Measurements from ENCODE around the gene GBA3. TPM values are rescaled to one million over a fixed set of nuclear protein-coding genes. Genes with fewer than 3 reads are reported as not detected.
A peak's percentile ranks its signal among the peaks of the same experiment; 100 is the strongest.

The GBA3 gene
- total and polyA plus RNA-seq, 8 donors = 0.12 to 0.92 (median 0.26) TPM; not detected in 2

DNA sequence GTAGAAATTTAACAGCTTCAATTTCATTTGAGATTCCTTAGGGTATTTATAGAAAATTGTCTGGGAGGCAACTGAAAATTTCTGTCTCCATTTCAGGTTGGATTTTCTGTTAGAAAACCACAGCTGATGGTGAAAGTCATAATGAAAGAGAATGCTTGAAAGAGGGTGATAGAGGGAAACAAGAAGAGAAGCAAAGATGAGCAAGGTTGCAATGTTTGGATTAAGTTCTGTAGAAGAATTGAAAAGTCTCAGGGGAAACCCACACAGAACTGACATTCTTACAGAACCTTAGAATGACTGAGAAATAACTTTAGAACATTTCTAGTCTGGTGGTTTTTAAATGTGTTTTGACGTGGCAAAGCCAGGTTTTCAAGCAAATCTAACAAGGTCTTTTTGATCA, 14.7 kb downstream of the GBA3 start:
- no peak overlapping the region for H3K4me3 ChIP-seq
- no peaks in the 10 kb centered on the region for H3K4me1 ChIP-seq
- DNase-seq (no peak), FAIRE-seq (no peak), ATAC-seq (no peak)
- intact Hi-C loops (cut with DNase I) = no loop called here
- no peaks in the 10 kb centered on the region for H3K27me3 ChIP-seq
- TF ChIP-seq CTCF (IDR thresholded peaks at IDR 0.05) = no peak
- no peaks in the 10 kb centered on the region for H3K36me3 ChIP-seq
- WGBS, 2 donors = 67 to 79% methylated on average over 1 of the region's 1 CpG
- H3K27ac ChIP-seq = no peak overlapping the region
- no peaks in the 10 kb centered on the region for H3K9me3 ChIP-seq

GRCh38 chr4:22708961-22709360, 16.2 kb downstream of the GBA3 start:
- Histone ChIP-seq H3K9me3 (no peaks in the 10 kb centered on the region), H3K4me1 (no peaks in the 10 kb centered on the region), H3K27ac (no peak overlapping the region), H3K27me3 (no peaks in the 10 kb centered on the region), H3K4me3 (no peak overlapping the region), H3K36me3 (no peaks in the 10 kb centered on the region)
- no peak for DNase-seq
- intact Hi-C loops (cut with DNase I) = no loop called here
- no peak for ATAC-seq
- FAIRE-seq = no peak
- TF ChIP-seq CTCF (IDR thresholded peaks at IDR 0.05) = no peak
- WGBS, 2 donors = 55 to 70% methylated on average over 3 of the region's 3 CpGs

GRCh38 chr4:22712105-22712504, 19.4 kb downstream of the GBA3 start:
- no peak for DNase-seq
- H3K4me3 ChIP-seq = no peak overlapping the region
- no peaks in the 10 kb centered on the region for H3K27me3 ChIP-seq
- no peak for FAIRE-seq
- 53 to 63% methylated on average over 4 of the region's 4 CpGs for WGBS, 2 donors
- no peak for TF ChIP-seq CTCF (IDR thresholded peaks at IDR 0.05)
- no peaks in the 10 kb centered on the region for H3K9me3 ChIP-seq
- no peaks in the 10 kb centered on the region for H3K4me1 ChIP-seq
- intact Hi-C loops (cut with DNase I) = no loop called here
- H3K27ac ChIP-seq = no peak overlapping the region
- H3K36me3 ChIP-seq = no peaks in the 10 kb centered on the region
- ATAC-seq = no peak

- TF ChIP-seq CTCF (IDR thresholded peaks at IDR 0.05) = no peak
- no peak overlapping the region for H3K27ac ChIP-seq
- DNase-seq = no peak
- no peak overlapping the region for H3K4me3 ChIP-seq
- intact Hi-C loops (cut with DNase I) = no loop called here
- no peaks in the 10 kb centered on the region for H3K36me3 ChIP-seq
- no peaks in the 10 kb centered on the region for H3K9me3 ChIP-seq
- H3K4me1 ChIP-seq = no peaks in the 10 kb centered on the region
- 53 to 70% methylated on average over 7 of the region's 7 CpGs for WGBS, 2 donors
- ATAC-seq = no peak
- H3K27me3 ChIP-seq = no peaks in the 10 kb centered on the region
- no peak for FAIRE-seq
These were observed 19.8 kb downstream of the GBA3 start for GRCh38 chr4:22712529-22712928.

GRCh38 chr4:22713841-22714240, 21.1 kb downstream of the GBA3 start:
- no peak overlapping the region for H3K27ac ChIP-seq
- H3K4me3 ChIP-seq = no peak overlapping the region
- no peak for TF ChIP-seq CTCF (IDR thresholded peaks at IDR 0.05)
- ATAC-seq = peak in 1 of 4 donors; percentile 15
- WGBS, 2 donors = 18 to 41% methylated on average over 1 of the region's 1 CpG
- no peaks in the 10 kb centered on the region for H3K4me1 ChIP-seq
- no peaks in the 10 kb centered on the region for H3K36me3 ChIP-seq
- H3K27me3 ChIP-seq = no peaks in the 10 kb centered on the region
- FAIRE-seq = no peak
- no peak for DNase-seq
- no peaks in the 10 kb centered on the region for H3K9me3 ChIP-seq
- intact Hi-C loops (cut with DNase I) = no loop called here

All from pancreas (tissue), 10 donors.